Karpas-422 (cell line): Measurements from ENCODE around the gene MAB21L4. TPM values are rescaled to one million over a fixed set of nuclear protein-coding genes. Genes with fewer than 3 reads are reported as not detected.

Experiments used
- DNase-seq: peaks from one replicate; pipeline ENCODE4 v3.0.0-alpha.2; 2015
- H2AFZ ChIP-seq: fragments of 200-600 bp; sonication (generic); 2 replicates; pipeline ENCODE4 v1.6.1; 2014; ENCODE audit warnings: antibody characterized with exemption, low read length, mixed read lengths
- H3K27ac ChIP-seq: fragments of 200-600 bp; sonication (generic); 2 replicates; pipeline ENCODE4 v1.5.1; 2014; ENCODE audit warnings: mild to moderate bottlenecking, low read length, moderate library complexity
- H3K27me3 ChIP-seq: fragments of 200-600 bp; sonication (generic); 2 replicates; pipeline ENCODE4 v1.6.1; 2014; ENCODE audit warnings: low read length, mixed read lengths
- H3K36me3 ChIP-seq: fragments of 200-600 bp; sonication (generic); 2 replicates; pipeline ENCODE4 v1.6.1; 2014; ENCODE audit warnings: low read length, mixed read lengths; ENCODE audit not compliant: insufficient read depth
- H3K4me1 ChIP-seq: fragments of 200-600 bp; sonication (generic); 2 replicates; pipeline ENCODE4 v1.6.1; 2014; ENCODE audit warnings: mild to moderate bottlenecking, low read length, mixed read lengths
- H3K4me2 ChIP-seq: fragments of 200-600 bp; sonication (generic); 2 replicates; pipeline ENCODE4 v1.6.1; 2014; ENCODE audit warnings: low read length, low read depth, mild to moderate bottlenecking; ENCODE audit not compliant: poor library complexity, severe bottlenecking
- H3K4me3 ChIP-seq: fragments of 200-600 bp; sonication (generic); 2 replicates; pipeline ENCODE4 v1.5.1; 2014; ENCODE audit warnings: mild to moderate bottlenecking, antibody characterized with exemption, low read length, mixed read lengths
- H3K79me2 ChIP-seq: fragments of 200-600 bp; sonication (generic); 2 replicates; pipeline ENCODE4 v1.6.1; 2014; ENCODE audit warnings: mild to moderate bottlenecking, low read length, mixed read lengths
- H3K9ac ChIP-seq: fragments of 200-600 bp; sonication (generic); 2 replicates; pipeline ENCODE4 v1.6.0; 2014; ENCODE audit warnings: low read length
- H3K9me2 ChIP-seq: fragments of 200-600 bp; sonication (generic), shearing (Covaris generic); replicated peaks from 2 replicates; pipeline ENCODE4 v1.6.0; 2014; ENCODE audit warnings: mild to moderate bottlenecking, low read length, moderate library complexity; ENCODE audit not compliant: insufficient read depth
- H3K9me3 ChIP-seq: fragments of 300-700, 200-600 bp; sonication (generic); 2 replicates; pipeline ENCODE4 v1.6.1; 2014; ENCODE audit warnings: low read length, mixed read lengths
- H4K20me1 ChIP-seq: fragments of 200-600 bp; sonication (generic); 2 replicates; pipeline ENCODE4 v1.6.1; 2014; ENCODE audit warnings: mild to moderate bottlenecking, antibody characterized with exemption, low read length, low read depth; ENCODE audit not compliant: insufficient read depth
- total RNA-seq: library from RNA; depleted of rRNA; stranded (reverse); fragments of >200 nt; shearing (Covaris generic); gene quantifications from 2 replicates; pipeline ENCODE4 v1.2.3, GENCODE V29; 2014; ENCODE audit warnings: low replicate concordance

MAB21L4 gene
- total RNA-seq, 1 experiment from 2014 or later, result not detected

- Histone ChIP-seq H3K27me3 (no peaks in the 10 kb centered on the region), H3K9me2 (no peaks in the 10 kb centered on the region), H3K9ac (no peak overlapping the region), H3K9me3 (no peaks in the 10 kb centered on the region), H3K36me3 (no peaks in the 10 kb centered on the region), H3K4me3 (no peak overlapping the region), H3K27ac (no peak overlapping the region), H4K20me1 (no peaks in the 10 kb centered on the region), H3K79me2 (no peaks in the 10 kb centered on the region), H3K4me2 (no peak overlapping the region), H3K4me1 (no peaks in the 10 kb centered on the region), H2AFZ (no peak overlapping the region)
- no peak for DNase-seq
These were observed 6.9 kb downstream of the MAB21L4 start for GRCh38 chr2:240888890-240889573.

- no peak overlapping the region for H3K9ac ChIP-seq
- H3K27ac ChIP-seq, result no peak overlapping the region
- no peaks in the 10 kb centered on the region for H3K27me3 ChIP-seq
- H3K9me3 ChIP-seq, result no peaks in the 10 kb centered on the region
- H3K9me2 ChIP-seq, result no peaks in the 10 kb centered on the region
- no peak overlapping the region for H3K4me3 ChIP-seq
- H4K20me1 ChIP-seq, result no peaks in the 10 kb centered on the region
- H3K79me2 ChIP-seq, result no peaks in the 10 kb centered on the region
- no peak for DNase-seq
- H3K36me3 ChIP-seq, result no peaks in the 10 kb centered on the region
- H2AFZ ChIP-seq, result no peak overlapping the region
- H3K4me2 ChIP-seq, result no peak overlapping the region
- no peaks in the 10 kb centered on the region for H3K4me1 ChIP-seq
These were observed 7.6 kb downstream of the MAB21L4 start for GRCh38 chr2:240888130-240888889.

- no peak overlapping the region for H3K27ac ChIP-seq
- H2AFZ ChIP-seq, result no peak overlapping the region
- H4K20me1 ChIP-seq, result no peaks in the 10 kb centered on the region
- H3K9me3 ChIP-seq, result no peaks in the 10 kb centered on the region
- no peak for DNase-seq
- no peak overlapping the region for H3K9ac ChIP-seq
- H3K4me1 ChIP-seq, result no peaks in the 10 kb centered on the region
- H3K4me2 ChIP-seq, result no peak overlapping the region
- H3K9me2 ChIP-seq, result no peaks in the 10 kb centered on the region
- H3K27me3 ChIP-seq, result no peaks in the 10 kb centered on the region
- no peaks in the 10 kb centered on the region for H3K79me2 ChIP-seq
- no peak overlapping the region for H3K4me3 ChIP-seq
- no peaks in the 10 kb centered on the region for H3K36me3 ChIP-seq
These were observed 8.3 kb downstream of the MAB21L4 start for GRCh38 chr2:240887631-240888030.

- no peak overlapping the region for H3K4me2 ChIP-seq
- no peaks in the 10 kb centered on the region for H3K9me3 ChIP-seq
- no peak overlapping the region for H2AFZ ChIP-seq
- H3K9me2 ChIP-seq, result no peaks in the 10 kb centered on the region
- H3K27ac ChIP-seq, result no peak overlapping the region
- no peaks in the 10 kb centered on the region for H4K20me1 ChIP-seq
- H3K4me1 ChIP-seq, result no peaks in the 10 kb centered on the region
- no peaks in the 10 kb centered on the region for H3K79me2 ChIP-seq
- no peaks in the 10 kb centered on the region for H3K27me3 ChIP-seq
- DNase-seq, result no peak
- H3K4me3 ChIP-seq, result no peak overlapping the region
- no peaks in the 10 kb centered on the region for H3K36me3 ChIP-seq
- no peak overlapping the region for H3K9ac ChIP-seq
These were observed 9.0 kb downstream of the MAB21L4 start for GRCh38 chr2:240886678-240887609.

GRCh38 chr2:240886023-240886565 lies 9.9 kb downstream of the MAB21L4 start:
- Histone ChIP-seq H3K27ac (no peak overlapping the region), H3K9me3 (no peaks in the 10 kb centered on the region), H4K20me1 (no peaks in the 10 kb centered on the region), H3K9me2 (no peaks in the 10 kb centered on the region), H3K4me3 (no peak overlapping the region), H3K4me1 (no peaks in the 10 kb centered on the region), H2AFZ (no peak overlapping the region), H3K79me2 (no peaks in the 10 kb centered on the region), H3K27me3 (no peaks in the 10 kb centered on the region), H3K36me3 (no peaks in the 10 kb centered on the region), H3K9ac (no peak overlapping the region), H3K4me2 (no peak overlapping the region)
- no peak for DNase-seq

GRCh38 chr2:240885566-240885965 lies 10.4 kb downstream of the MAB21L4 start:
- Histone ChIP-seq H3K4me3 (no peak overlapping the region), H3K27me3 (no peaks in the 10 kb centered on the region), H3K36me3 (no peaks in the 10 kb centered on the region), H4K20me1 (no peaks in the 10 kb centered on the region), H3K4me2 (no peak overlapping the region), H3K27ac (no peak overlapping the region), H3K9me2 (no peaks in the 10 kb centered on the region), H3K9me3 (no peaks in the 10 kb centered on the region), H3K9ac (no peak overlapping the region), H3K79me2 (no peaks in the 10 kb centered on the region), H3K4me1 (no peaks in the 10 kb centered on the region), H2AFZ (no peak overlapping the region)
- DNase-seq, result no peak

- no peak for DNase-seq
- Histone ChIP-seq H4K20me1 (no peaks in the 10 kb centered on the region), H3K4me1 (no peaks in the 10 kb centered on the region), H3K4me2 (no peak overlapping the region), H3K9ac (no peak overlapping the region), H3K27ac (no peak overlapping the region), H2AFZ (no peak overlapping the region), H3K27me3 (no peaks in the 10 kb centered on the region), H3K9me3 (no peaks in the 10 kb centered on the region), H3K4me3 (no peak overlapping the region), H3K36me3 (no peaks in the 10 kb centered on the region), H3K79me2 (no peaks in the 10 kb centered on the region), H3K9me2 (no peaks in the 10 kb centered on the region)
These were observed 11.2 kb downstream of the MAB21L4 start for GRCh38 chr2:240884745-240885144.

GRCh38 chr2:240884221-240884620 lies 11.7 kb downstream of the MAB21L4 start:
- Histone ChIP-seq H3K9me2 (no peaks in the 10 kb centered on the region), H3K27ac (no peak overlapping the region), H4K20me1 (no peaks in the 10 kb centered on the region), H3K27me3 (no peaks in the 10 kb centered on the region), H3K79me2 (no peaks in the 10 kb centered on the region), H2AFZ (no peak overlapping the region), H3K4me3 (no peak overlapping the region), H3K4me1 (no peaks in the 10 kb centered on the region), H3K9me3 (no peaks in the 10 kb centered on the region), H3K9ac (no peak overlapping the region), H3K36me3 (no peaks in the 10 kb centered on the region), H3K4me2 (no peak overlapping the region)
- DNase-seq, result no peak
